ENCODE measurements around the gene VEPH1.

The VEPH1 gene

GRCh38 chr3:157311633-157312375 lies 191.4 kb downstream of the VEPH1 start:
- FAIRE-seq = no peak
- no peak for TF ChIP-seq POLR2A (IDR thresholded peaks at IDR 0.05; ENCODE audit: low read depth, low read length)
- TF ChIP-seq POLR2AphosphoS5 (IDR thresholded peaks at IDR 0.05; ENCODE audit: low read depth, low read length) = no peak
- no peak for TF ChIP-seq SPI1 (IDR thresholded peaks at IDR 0.05; ENCODE audit: low read depth, low read length)
- no peak for TF ChIP-seq POU2F2 (IDR thresholded peaks at IDR 0.05; ENCODE audit: low read depth, low read length)
- TF ChIP-seq PAX5 (IDR thresholded peaks at IDR 0.05; ENCODE audit: insufficient read depth, low read length, severe bottlenecking) = no peak
- no peak for TF ChIP-seq TAF1 (IDR thresholded peaks at IDR 0.05; ENCODE audit: low read depth, low read length)

GRCh38 chr3:157310329-157311052 lies 192.7 kb downstream of the VEPH1 start:
- FAIRE-seq = peak; percentile 38
- DNase-seq (ENCODE audit: insufficient read length, low spot score) = no peak
- TF ChIP-seq POLR2A (IDR thresholded peaks at IDR 0.05; ENCODE audit: low read depth, low read length) (no peak), TAF1 (IDR thresholded peaks at IDR 0.05; ENCODE audit: low read depth, low read length) (no peak), SPI1 (IDR thresholded peaks at IDR 0.05; ENCODE audit: low read depth, low read length) (no peak), POLR2AphosphoS5 (IDR thresholded peaks at IDR 0.05; ENCODE audit: low read depth, low read length) (no peak), POU2F2 (IDR thresholded peaks at IDR 0.05; ENCODE audit: low read depth, low read length) (no peak), PAX5 (IDR thresholded peaks at IDR 0.05; ENCODE audit: insufficient read depth, low read length, severe bottlenecking) (no peak)

More at GRCh38 chr3:157311633-157312375, 191.4 kb downstream of the VEPH1 start:
- DNase-seq (ENCODE audit: insufficient read length, low spot score) = no peak

- TF ChIP-seq POU2F2 (IDR thresholded peaks at IDR 0.05; ENCODE audit: low read depth, low read length) (no peak), POLR2AphosphoS5 (IDR thresholded peaks at IDR 0.05; ENCODE audit: low read depth, low read length) (no peak), PAX5 (IDR thresholded peaks at IDR 0.05; ENCODE audit: insufficient read depth, low read length, severe bottlenecking) (no peak), POLR2A (IDR thresholded peaks at IDR 0.05; ENCODE audit: low read depth, low read length) (no peak), SPI1 (IDR thresholded peaks at IDR 0.05; ENCODE audit: low read depth, low read length) (no peak), TAF1 (IDR thresholded peaks at IDR 0.05; ENCODE audit: low read depth, low read length) (no peak)
- DNase-seq (ENCODE audit: insufficient read length, low spot score) (no peak), FAIRE-seq (no peak)
These were observed 196.7 kb downstream of the VEPH1 start for GRCh38 chr3:157306502-157306901.

GRCh38 chr3:157305392-157305791 lies 197.8 kb downstream of the VEPH1 start:
- FAIRE-seq (no peak), DNase-seq (ENCODE audit: insufficient read length, low spot score) (no peak)
- TF ChIP-seq PAX5 (IDR thresholded peaks at IDR 0.05; ENCODE audit: insufficient read depth, low read length, severe bottlenecking) = no peak
- TF ChIP-seq POU2F2 (IDR thresholded peaks at IDR 0.05; ENCODE audit: low read depth, low read length) = no peak
- TF ChIP-seq TAF1 (IDR thresholded peaks at IDR 0.05; ENCODE audit: low read depth, low read length) = no peak
- TF ChIP-seq POLR2AphosphoS5 (IDR thresholded peaks at IDR 0.05; ENCODE audit: low read depth, low read length) = no peak
- TF ChIP-seq POLR2A (IDR thresholded peaks at IDR 0.05; ENCODE audit: low read depth, low read length) = no peak
- no peak for TF ChIP-seq SPI1 (IDR thresholded peaks at IDR 0.05; ENCODE audit: low read depth, low read length)

DNA sequence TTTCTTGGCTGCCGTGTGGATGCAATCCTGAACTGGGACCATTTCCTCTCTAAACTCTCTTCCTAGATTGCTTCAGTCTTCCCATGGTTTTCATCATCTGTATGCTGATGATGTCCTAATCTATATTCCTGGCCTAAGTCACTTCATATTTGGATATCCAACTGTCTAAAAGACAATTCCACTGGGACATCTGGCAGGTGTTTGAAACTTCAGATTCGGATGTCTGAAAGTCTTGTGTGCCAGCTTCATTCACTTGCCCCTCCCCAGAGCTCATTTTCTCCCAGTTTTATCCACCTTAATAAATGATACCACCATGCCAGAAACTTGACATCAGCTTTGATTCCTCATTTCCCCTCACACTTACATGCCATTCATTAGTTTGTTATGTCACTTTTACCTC lies 201.5 kb downstream of the VEPH1 start:
- no peak for TF ChIP-seq PAX5 (IDR thresholded peaks at IDR 0.05; ENCODE audit: insufficient read depth, low read length, severe bottlenecking)
- no peak for TF ChIP-seq SPI1 (IDR thresholded peaks at IDR 0.05; ENCODE audit: low read depth, low read length)
- no peak for TF ChIP-seq POLR2A (IDR thresholded peaks at IDR 0.05; ENCODE audit: low read depth, low read length)
- no peak for TF ChIP-seq POLR2AphosphoS5 (IDR thresholded peaks at IDR 0.05; ENCODE audit: low read depth, low read length)
- no peak for TF ChIP-seq POU2F2 (IDR thresholded peaks at IDR 0.05; ENCODE audit: low read depth, low read length)
- no peak for TF ChIP-seq TAF1 (IDR thresholded peaks at IDR 0.05; ENCODE audit: low read depth, low read length)
- no peak for FAIRE-seq
- no peak for DNase-seq (ENCODE audit: insufficient read length, low spot score)

DNA sequence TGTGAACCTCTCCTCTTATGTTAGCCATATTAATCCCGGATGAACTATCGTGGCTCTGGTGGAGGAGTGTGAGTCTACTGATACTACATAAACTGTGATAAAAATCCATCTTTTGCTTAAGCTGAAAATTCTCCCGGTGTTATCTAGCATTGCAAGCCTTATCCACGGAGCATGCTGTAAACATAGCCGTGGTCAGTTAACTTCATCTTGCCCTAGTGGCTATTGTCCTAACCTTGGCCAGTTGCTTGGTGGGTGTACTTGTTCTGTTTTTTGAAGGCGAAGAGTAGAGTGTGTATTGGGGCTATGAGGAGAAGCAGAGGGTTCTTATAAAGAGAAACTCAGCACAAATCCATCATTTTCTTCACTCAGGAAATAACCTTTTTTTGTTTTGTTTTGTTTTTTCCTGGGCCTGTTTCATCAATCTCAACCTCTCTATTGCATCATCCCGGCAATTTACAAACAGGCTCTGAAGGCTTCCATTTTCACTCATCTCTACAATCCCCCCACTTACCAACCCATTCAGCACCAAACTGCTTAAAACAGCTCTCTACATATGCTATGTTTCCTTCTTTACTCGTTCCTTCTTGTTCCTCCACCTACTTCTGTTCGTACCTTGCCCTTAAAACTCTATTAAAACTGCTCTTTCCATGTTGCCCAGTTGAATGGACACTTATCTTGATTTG lies 202.1 kb downstream of the VEPH1 start:
- TF ChIP-seq POLR2AphosphoS5 (IDR thresholded peaks at IDR 0.05; ENCODE audit: low read depth, low read length) (no peak), POU2F2 (IDR thresholded peaks at IDR 0.05; ENCODE audit: low read depth, low read length) (no peak), SPI1 (IDR thresholded peaks at IDR 0.05; ENCODE audit: low read depth, low read length) (no peak), TAF1 (IDR thresholded peaks at IDR 0.05; ENCODE audit: low read depth, low read length) (no peak), PAX5 (IDR thresholded peaks at IDR 0.05; ENCODE audit: insufficient read depth, low read length, severe bottlenecking) (no peak), POLR2A (IDR thresholded peaks at IDR 0.05; ENCODE audit: low read depth, low read length) (no peak)
- no peak for FAIRE-seq
- DNase-seq (ENCODE audit: insufficient read length, low spot score) = no peak

- FAIRE-seq (no peak), DNase-seq (ENCODE audit: insufficient read length, low spot score) (no peak)
- TF ChIP-seq POU2F2 (IDR thresholded peaks at IDR 0.05; ENCODE audit: low read depth, low read length) = no peak
- TF ChIP-seq SPI1 (IDR thresholded peaks at IDR 0.05; ENCODE audit: low read depth, low read length) = no peak
- TF ChIP-seq TAF1 (IDR thresholded peaks at IDR 0.05; ENCODE audit: low read depth, low read length) = no peak
- no peak for TF ChIP-seq POLR2AphosphoS5 (IDR thresholded peaks at IDR 0.05; ENCODE audit: low read depth, low read length)
- no peak for TF ChIP-seq PAX5 (IDR thresholded peaks at IDR 0.05; ENCODE audit: insufficient read depth, low read length, severe bottlenecking)
- TF ChIP-seq POLR2A (IDR thresholded peaks at IDR 0.05; ENCODE audit: low read depth, low read length) = no peak
These were observed 203.1 kb downstream of the VEPH1 start for GRCh38 chr3:157300094-157300493.

DNA sequence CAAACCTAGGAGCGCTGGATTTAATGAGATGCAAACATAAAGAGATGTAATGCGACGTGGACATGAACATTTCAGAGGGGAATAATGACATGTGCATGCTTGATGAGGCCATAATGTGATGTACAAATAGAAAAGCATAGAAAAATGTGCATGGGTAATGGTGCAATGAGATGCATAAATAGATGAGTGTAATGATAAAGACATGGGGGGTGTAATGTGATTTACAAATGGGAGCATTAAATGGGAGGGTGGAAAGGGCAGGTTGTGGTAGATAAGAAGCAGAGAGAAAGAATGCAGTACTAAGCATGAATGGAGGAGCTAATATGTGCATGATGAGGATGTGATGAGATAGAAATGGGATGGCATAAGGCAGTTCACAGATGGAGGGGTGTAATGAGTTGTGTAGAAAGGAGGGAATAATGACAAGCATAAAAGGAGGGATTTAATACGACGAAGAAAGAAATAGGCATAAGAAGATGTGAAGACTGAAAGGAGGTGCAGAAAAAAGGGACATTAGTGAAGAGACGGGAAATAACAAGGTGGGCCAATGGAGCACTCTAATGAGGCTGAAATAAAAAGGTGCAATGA lies 205.8 kb downstream of the VEPH1 start:
- DNase-seq (ENCODE audit: insufficient read length, low spot score) (no peak), FAIRE-seq (no peak)
- no peak for TF ChIP-seq TAF1 (IDR thresholded peaks at IDR 0.05; ENCODE audit: low read depth, low read length)
- TF ChIP-seq POLR2A (IDR thresholded peaks at IDR 0.05; ENCODE audit: low read depth, low read length) = no peak
- TF ChIP-seq POLR2AphosphoS5 (IDR thresholded peaks at IDR 0.05; ENCODE audit: low read depth, low read length) = no peak
- no peak for TF ChIP-seq SPI1 (IDR thresholded peaks at IDR 0.05; ENCODE audit: low read depth, low read length)
- no peak for TF ChIP-seq POU2F2 (IDR thresholded peaks at IDR 0.05; ENCODE audit: low read depth, low read length)
- TF ChIP-seq PAX5 (IDR thresholded peaks at IDR 0.05; ENCODE audit: insufficient read depth, low read length, severe bottlenecking) = no peak
